Trophoblast cell (in vitro differentiated cells and primary cell): ENCODE data around the gene KBTBD13.

Source experiments
- DNase-seq, 2 donors: peaks; one replicate each; pipeline ENCODE4 v3.0.0-alpha.2; 2016
- H2AFZ ChIP-seq: 2 replicates; pipeline ENCODE4 v1.6.1; 2013; ENCODE audit warnings: low read length, moderate library complexity, mild to moderate bottlenecking; ENCODE audit not compliant: insufficient read depth, poor library complexity
- H2AK5ac ChIP-seq: 2 replicates; pipeline ENCODE4 v1.6.1; 2013; ENCODE audit warnings: mild to moderate bottlenecking, low read length
- H2BK120ac ChIP-seq: 2 replicates; pipeline ENCODE4 v1.6.1; 2013; ENCODE audit warnings: low read length, mild to moderate bottlenecking, moderate library complexity; ENCODE audit not compliant: insufficient read depth, poor library complexity
- H2BK12ac ChIP-seq: 2 replicates; pipeline ENCODE4 v1.6.1; 2013; ENCODE audit warnings: mild to moderate bottlenecking, low read length, moderate library complexity
- H2BK5ac ChIP-seq: 2 replicates; pipeline ENCODE4 v1.6.1; 2013; ENCODE audit warnings: low read length, low read depth, moderate library complexity, mild to moderate bottlenecking; ENCODE audit not compliant: poor library complexity
- H3K14ac ChIP-seq: 2 replicates; pipeline ENCODE4 v1.6.1; 2013; ENCODE audit warnings: mild to moderate bottlenecking, low read length
- H3K18ac ChIP-seq: 2 replicates; pipeline ENCODE4 v1.6.1; 2013; ENCODE audit warnings: mild to moderate bottlenecking, low read length
- H3K23ac ChIP-seq: 2 replicates; pipeline ENCODE4 v1.6.1; 2013; ENCODE audit warnings: low read length
- H3K27ac ChIP-seq: 2 replicates; pipeline ENCODE4 v1.5.1; 2013; ENCODE audit warnings: low read depth, mild to moderate bottlenecking, inconsistent platforms, low read length, moderate library complexity
- H3K27me3 ChIP-seq: 2 replicates; pipeline ENCODE4 v1.6.1; 2013; ENCODE audit warnings: inconsistent platforms, mild to moderate bottlenecking, low read length, moderate library complexity; ENCODE audit not compliant: insufficient read depth
- H3K36me3 ChIP-seq, 2 experiments: 1 replicate in 1 of 2; 2 replicates in 1 of 2; pipeline ENCODE4 v1.6.1; 2013; ENCODE audit warnings: low read length in 2 of 2, mild to moderate bottlenecking in 2 of 2, moderate library complexity in 1 of 2; ENCODE audit not compliant: insufficient read depth in 2 of 2, control insufficient read depth in 1 of 2
- H3K4ac ChIP-seq: 2 replicates; pipeline ENCODE4 v1.6.1; 2013; ENCODE audit warnings: low read depth, mild to moderate bottlenecking, low read length, moderate library complexity
- H3K4me1 ChIP-seq, 2 experiments: 1 replicate in 1 of 2; 2 replicates in 1 of 2; pipeline ENCODE4 v1.6.1; 2013; ENCODE audit warnings: low read length in 2 of 2, mild to moderate bottlenecking in 2 of 2, moderate library complexity in 1 of 2; ENCODE audit not compliant: insufficient read depth in 2 of 2, control insufficient read depth in 1 of 2
- H3K4me2 ChIP-seq: 2 replicates; pipeline ENCODE4 v1.6.1; 2013; ENCODE audit warnings: inconsistent platforms, mild to moderate bottlenecking, low read length, moderate library complexity
- H3K4me3 ChIP-seq: 2 replicates; pipeline ENCODE4 v1.5.1; 2013; ENCODE audit warnings: mild to moderate bottlenecking, low read depth, low read length, inconsistent platforms
- H3K79me1 ChIP-seq: one replicate; pipeline ENCODE4 v1.6.1; 2013; ENCODE audit warnings: low read length
- H3K79me2 ChIP-seq: 2 replicates; pipeline ENCODE4 v1.6.1; 2013; ENCODE audit warnings: low read length, mild to moderate bottlenecking; ENCODE audit not compliant: control insufficient read depth, insufficient read depth, poor library complexity
- H3K9ac ChIP-seq: 2 replicates; pipeline ENCODE4 v1.6.1; 2013; ENCODE audit warnings: mild to moderate bottlenecking, low read length
- H3K9me3 ChIP-seq: 2 replicates; pipeline ENCODE4 v1.6.1; 2013; ENCODE audit warnings: low read depth, mild to moderate bottlenecking, control low read depth, inconsistent platforms, low read length; ENCODE audit not compliant: insufficient read depth
- H4K12ac ChIP-seq: 2 replicates; pipeline ENCODE4 v1.6.1; 2013; ENCODE audit warnings: low read depth, mild to moderate bottlenecking, low read length, moderate library complexity
- H4K8ac ChIP-seq: 2 replicates; pipeline ENCODE4 v1.6.1; 2013; ENCODE audit warnings: low read depth, mild to moderate bottlenecking, low read length, moderate library complexity
- H4K91ac ChIP-seq: one replicate; pipeline ENCODE4 v1.6.1; 2013; ENCODE audit warnings: low read depth, mild to moderate bottlenecking, low read length, moderate library complexity
- WGBS: extraction: QIAGEN DNeasy Blood & Tissue Kit; methylation state at CpG from one replicate; pipeline ENCODE4 v1.1.7; 2013; ENCODE audit warnings: missing lambda C conversion rate; ENCODE audit not compliant: insufficient read length, insufficient coverage; ENCODE audit errors: extremely low coverage; 5-methylcytosine and 5-hydroxymethylcytosine counted together

The KBTBD13 gene

DNA sequence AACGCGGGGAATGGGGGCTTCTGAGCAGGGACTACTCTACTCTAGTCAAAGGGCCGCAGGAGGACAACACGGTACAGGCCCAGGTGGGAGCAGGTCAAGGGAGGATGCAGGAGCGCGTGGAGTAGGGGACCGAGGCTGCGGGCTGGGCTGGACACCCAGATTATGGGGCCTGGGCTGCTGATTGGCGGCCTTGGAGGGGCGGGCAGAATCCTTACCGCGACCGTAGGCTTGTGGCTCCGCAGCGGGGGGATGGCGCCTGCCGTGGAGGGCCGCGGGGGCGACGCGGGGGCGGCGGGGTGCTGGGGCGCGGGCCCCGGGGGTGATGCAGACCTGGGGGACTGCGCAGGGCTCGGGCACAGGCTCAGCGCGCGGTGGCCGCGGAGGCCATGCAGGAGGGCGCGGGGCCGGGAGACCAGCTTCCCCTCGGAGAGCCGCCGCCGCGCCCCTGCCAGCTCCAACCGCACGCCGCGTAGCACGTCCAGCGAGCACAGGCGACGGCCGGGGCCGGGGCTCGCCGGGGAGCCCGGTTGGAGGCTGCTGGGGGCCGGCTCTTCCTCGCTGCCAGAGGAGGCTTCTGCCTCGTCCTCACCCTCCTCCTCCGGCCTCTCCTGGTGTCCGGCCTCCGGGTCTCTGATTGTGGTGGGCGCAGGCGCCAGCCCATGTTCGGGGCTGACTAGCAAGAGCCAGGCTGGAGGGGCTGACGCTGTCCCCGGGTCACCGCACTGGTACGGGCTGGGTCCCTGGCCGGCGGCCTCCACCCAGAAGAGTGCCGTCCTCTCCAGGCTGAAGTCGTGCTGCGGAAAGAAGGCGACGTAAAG lies 25.6 kb downstream of the KBTBD13 start:
- Histone ChIP-seq H2BK120ac (no peak overlapping the region), H3K27me3 (peaks cover 4% of the 10 kb centered on the region), H3K18ac (no peak overlapping the region), H3K4me3 (peak overlapping the region; percentile 5), H3K27ac (no peak overlapping the region), H3K4ac (no peak overlapping the region), H4K8ac (no peak overlapping the region), H4K91ac (no peak overlapping the region), H2BK5ac (no peak overlapping the region), H3K9ac (no peak overlapping the region), H3K36me3 (peaks cover 12 to 15% of the 10 kb centered on the region in 2 experiments), H2AK5ac (no peak overlapping the region), H3K79me2 (no peaks in the 10 kb centered on the region), H4K12ac (no peak overlapping the region), H3K23ac (no peak overlapping the region), H3K14ac (no peak overlapping the region), H3K9me3 (no peaks in the 10 kb centered on the region), H3K4me2 (peak overlapping the region; percentile 44), H3K4me1 (peaks cover 3 to 5% of the 10 kb centered on the region in 2 experiments), H2AFZ (no peak overlapping the region), H3K79me1 (no peaks in the 10 kb centered on the region), H2BK12ac (no peak overlapping the region)
- no peak for DNase-seq
- no CpG with 5 or more reads among the region's 75 CpGs for WGBS

- peaks cover 3 to 5% of the 10 kb centered on the region in 2 experiments for H3K4me1 ChIP-seq
- no peak overlapping the region for H3K9ac ChIP-seq
- H3K4ac ChIP-seq = no peak overlapping the region
- H3K4me2 ChIP-seq = no peak overlapping the region
- H3K4me3 ChIP-seq = no peak overlapping the region
- H4K91ac ChIP-seq = no peak overlapping the region
- no peak overlapping the region for H4K12ac ChIP-seq
- no peaks in the 10 kb centered on the region for H3K79me2 ChIP-seq
- no peak overlapping the region for H3K27ac ChIP-seq
- H3K79me1 ChIP-seq = no peaks in the 10 kb centered on the region
- no peak for DNase-seq
- no peak overlapping the region for H4K8ac ChIP-seq
- H2BK120ac ChIP-seq = no peak overlapping the region
- H3K18ac ChIP-seq = no peak overlapping the region
- peaks cover 4% of the 10 kb centered on the region for H3K27me3 ChIP-seq
- H3K9me3 ChIP-seq = no peaks in the 10 kb centered on the region
- H2BK5ac ChIP-seq = no peak overlapping the region
- H3K36me3 ChIP-seq = peaks cover 9 to 12% of the 10 kb centered on the region in 2 experiments
- H2AFZ ChIP-seq = no peak overlapping the region
- H2AK5ac ChIP-seq = no peak overlapping the region
- WGBS = no CpG with 5 or more reads among the region's 3 CpGs
- H3K23ac ChIP-seq = no peak overlapping the region
- no peak overlapping the region for H3K14ac ChIP-seq
- no peak overlapping the region for H2BK12ac ChIP-seq
These were observed 26.4 kb downstream of the KBTBD13 start for GRCh38 chr15:65102912-65103311.

DNA sequence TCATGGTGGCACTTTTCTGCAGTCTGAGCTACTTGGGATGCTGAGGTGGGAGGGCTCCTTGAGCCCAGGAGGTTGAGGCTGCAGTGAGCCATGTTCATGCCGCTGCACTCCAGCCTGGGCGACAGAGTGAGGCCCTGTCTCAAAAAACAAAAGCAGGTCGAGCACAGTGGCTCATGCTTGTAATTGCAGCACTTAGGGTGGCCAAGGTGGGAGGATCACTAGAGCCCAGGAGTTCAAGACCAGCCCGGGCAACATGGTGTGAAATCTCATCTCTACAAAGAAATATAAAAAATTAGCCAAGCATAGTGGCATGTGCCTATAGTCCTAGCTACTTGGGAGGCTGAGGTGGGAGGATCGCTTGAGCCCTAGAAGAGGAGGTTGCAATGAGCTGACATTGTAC lies 28.5 kb downstream of the KBTBD13 start:
- Histone ChIP-seq H2BK12ac (no peak overlapping the region), H4K12ac (no peak overlapping the region), H3K27me3 (peaks cover 4% of the 10 kb centered on the region), H3K23ac (no peak overlapping the region), H3K4me2 (no peak overlapping the region), H3K79me1 (no peaks in the 10 kb centered on the region), H3K9me3 (no peaks in the 10 kb centered on the region), H3K4me3 (no peak overlapping the region), H2BK120ac (no peak overlapping the region), H2AFZ (no peak overlapping the region), H3K36me3 (peaks cover 0 to 6% of the 10 kb centered on the region in 2 experiments), H3K27ac (no peak overlapping the region), H3K4ac (no peak overlapping the region), H2BK5ac (no peak overlapping the region), H2AK5ac (no peak overlapping the region), H3K9ac (no peak overlapping the region), H3K14ac (no peak overlapping the region), H4K8ac (no peak overlapping the region), H3K4me1 (peaks cover 3 to 5% of the 10 kb centered on the region in 2 experiments), H4K91ac (no peak overlapping the region), H3K79me2 (no peaks in the 10 kb centered on the region), H3K18ac (no peak overlapping the region)
- no CpG with 5 or more reads among the region's 5 CpGs for WGBS
- no peak for DNase-seq

DNA sequence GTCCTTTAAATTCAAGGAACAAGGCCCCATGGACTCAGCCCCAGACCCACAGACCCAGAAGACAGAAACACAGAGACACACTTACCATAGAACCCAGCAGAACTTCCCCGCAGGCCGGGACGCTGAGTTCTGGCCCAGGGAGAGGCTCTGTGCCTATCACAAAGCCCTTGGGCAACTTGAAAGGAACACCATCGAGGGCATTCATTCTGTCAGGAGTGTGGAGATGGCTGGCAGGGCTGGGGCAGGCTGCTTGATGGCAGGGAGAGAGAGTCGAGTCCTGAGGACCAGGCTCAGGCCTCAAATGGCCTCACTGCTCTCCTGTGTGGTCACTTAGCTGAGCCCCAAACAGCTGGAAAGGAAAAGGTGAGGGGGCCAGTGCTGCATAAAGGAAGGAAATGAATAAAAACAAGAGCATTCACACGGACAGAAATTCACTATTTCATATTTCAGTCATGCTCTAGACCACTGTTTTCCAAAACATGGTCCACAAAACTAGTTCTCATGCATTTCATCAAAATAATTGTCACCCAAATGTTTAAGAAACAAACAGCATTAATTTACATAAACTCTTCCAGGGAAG lies 29.6 kb downstream of the KBTBD13 start:
- Histone ChIP-seq H3K36me3 (peaks cover 0 to 3% of the 10 kb centered on the region in 2 experiments), H2BK5ac (no peak overlapping the region), H3K9me3 (no peaks in the 10 kb centered on the region), H2AFZ (no peak overlapping the region), H3K79me2 (no peaks in the 10 kb centered on the region), H3K27ac (no peak overlapping the region), H3K79me1 (no peaks in the 10 kb centered on the region), H4K8ac (no peak overlapping the region), H4K91ac (no peak overlapping the region), H3K4me2 (no peak overlapping the region), H2BK120ac (no peak overlapping the region), H3K9ac (no peak overlapping the region), H3K18ac (no peak overlapping the region), H2AK5ac (no peak overlapping the region), H3K27me3 (peaks cover 4% of the 10 kb centered on the region), H3K4me1 (peaks cover 3 to 5% of the 10 kb centered on the region in 2 experiments), H3K14ac (no peak overlapping the region), H3K23ac (no peak overlapping the region), H3K4me3 (no peak overlapping the region), H2BK12ac (no peak overlapping the region), H4K12ac (no peak overlapping the region), H3K4ac (no peak overlapping the region)
- no CpG with 5 or more reads among the region's 6 CpGs for WGBS
- DNase-seq = no peak
